Hepatocyte (in vitro differentiated cells): Measurements from ENCODE around the gene SLIT1. TPM values are rescaled to one million over a fixed set of nuclear protein-coding genes. Genes with fewer than 3 reads are reported as not detected.

Source experiments
- DNase-seq: peaks from one replicate; pipeline ENCODE4 v3.0.0-alpha.2; 2016; ENCODE audit warnings: low spot score
- H2AFZ ChIP-seq: fragments of 200-600 bp; sonication (generic); 2 replicates; pipeline ENCODE4 v1.6.0; 2016; ENCODE audit warnings: antibody characterized with exemption, mild to moderate bottlenecking
- H3K27ac ChIP-seq: fragments of 200-600 bp; sonication (generic); 2 replicates; pipeline ENCODE4 v1.5.1; 2016; ENCODE audit warnings: mild to moderate bottlenecking
- H3K27me3 ChIP-seq: fragments of 200-600 bp; sonication (generic); 2 replicates; pipeline ENCODE4 v1.6.1; 2016
- H3K36me3 ChIP-seq: fragments of 200-600 bp; sonication (generic); replicated peaks from 2 replicates; pipeline ENCODE4 v1.5.1; 2016; ENCODE audit warnings: low read depth; ENCODE audit not compliant: insufficient read depth
- H3K4me1 ChIP-seq: fragments of 200-600 bp; sonication (generic); 2 replicates; pipeline ENCODE4 v1.5.1; 2016; ENCODE audit warnings: mild to moderate bottlenecking, moderate library complexity; ENCODE audit not compliant: insufficient read depth
- H3K4me2 ChIP-seq: fragments of 200-600 bp; sonication (generic); 2 replicates; pipeline ENCODE4 v1.6.0; 2016
- H3K4me3 ChIP-seq: fragments of 200-600 bp; sonication (generic); 2 replicates; pipeline ENCODE4 v1.5.1; 2016; ENCODE audit warnings: mild to moderate bottlenecking
- H3K79me2 ChIP-seq: fragments of 200-600 bp; sonication (generic); 2 replicates; pipeline ENCODE4 v1.6.0; 2017; ENCODE audit warnings: mild to moderate bottlenecking
- H3K9me2 ChIP-seq: fragments of 200-600 bp; sonication (generic); replicated peaks from 2 replicates; pipeline ENCODE4 v1.6.0; 2017; ENCODE audit warnings: mild to moderate bottlenecking; ENCODE audit not compliant: insufficient read depth
- H3K9me3 ChIP-seq: fragments of 200-600 bp; sonication (generic); 2 replicates; pipeline ENCODE4 v1.5.1; 2016; ENCODE audit warnings: low read depth, mild to moderate bottlenecking
- H4K20me1 ChIP-seq: fragments of 200-600 bp; sonication (generic); 2 replicates; pipeline ENCODE4 v1.6.0; 2016; ENCODE audit warnings: mild to moderate bottlenecking; ENCODE audit not compliant: insufficient read depth, poor library complexity, severe bottlenecking
- CTCF ChIP-seq: fragments of 200-600 bp; sonication (generic); IDR thresholded peaks from 2 replicates; pipeline ENCODE4 v1.5.1; 2016; ENCODE audit warnings: antibody characterized with exemption, mild to moderate bottlenecking; ENCODE audit not compliant: poor library complexity
- EZH2 ChIP-seq: fragments of 200-600 bp; sonication (generic); IDR thresholded peaks from 2 replicates; pipeline ENCODE4 v1.6.1; 2016; ENCODE audit warnings: antibody characterized with exemption, mild to moderate bottlenecking, borderline replicate concordance
- EZH2phosphoT487 ChIP-seq: fragments of 200-600 bp; sonication (generic); IDR thresholded peaks from one replicate; pipeline ENCODE4 v1.6.1; 2018; ENCODE audit warnings: antibody characterized with exemption, mild to moderate bottlenecking, low read depth, moderate library complexity; ENCODE audit not compliant: unreplicated experiment, severe bottlenecking
- WGBS: methylation state at CpG from one replicate; pipeline ENCODE4 v1.1.6; 2016; ENCODE audit warnings: low lambda C conversion rate; ENCODE audit errors: missing lambda C conversion rate; 5-methylcytosine and 5-hydroxymethylcytosine counted together
- polyA plus RNA-seq: library from polyadenylated mRNA; unstranded; fragments of >200 nt; fragmentation: Nextera tagmentation; extraction: Ambion mirVana; gene quantifications from 2 replicates; pipeline ENCODE4 v1.2.1, GENCODE V29; 2016
- total RNA-seq: library from RNA; depleted of rRNA; stranded (reverse); fragments of >200 nt; gene quantifications from 2 replicates; pipeline ENCODE4 v1.2.3, GENCODE V29; 2014

The SLIT1 gene
- total and polyA plus RNA-seq, 2 experiments from 2014 or later, result 0.47 to 0.65 TPM

GRCh38 chr10:97200616-97201015, 14.9 kb upstream of the SLIT1 start:
- Histone ChIP-seq H2AFZ (no peak overlapping the region), H3K4me2 (no peak overlapping the region), H3K36me3 (no peaks in the 10 kb centered on the region), H3K9me3 (no peaks in the 10 kb centered on the region), H4K20me1 (no peaks in the 10 kb centered on the region), H3K27ac (no peak overlapping the region), H3K4me1 (no peaks in the 10 kb centered on the region), H3K79me2 (no peaks in the 10 kb centered on the region), H3K9me2 (no peaks in the 10 kb centered on the region), H3K27me3 (peaks cover 26% of the 10 kb centered on the region), H3K4me3 (no peak overlapping the region)
- TF ChIP-seq EZH2phosphoT487 (no peak), CTCF (no peak), EZH2 (no peak)
- no peak for DNase-seq
- 90% methylated on average over 6 of the region's 6 CpGs for WGBS

- no peaks in the 10 kb centered on the region for H3K9me2 ChIP-seq
- TF ChIP-seq CTCF, result no peak
- no peak for TF ChIP-seq EZH2phosphoT487
- no peak for TF ChIP-seq EZH2
- H3K36me3 ChIP-seq, result no peaks in the 10 kb centered on the region
- no peaks in the 10 kb centered on the region for H4K20me1 ChIP-seq
- H3K27ac ChIP-seq, result no peak overlapping the region
- H3K79me2 ChIP-seq, result no peaks in the 10 kb centered on the region
- H3K4me2 ChIP-seq, result no peak overlapping the region
- WGBS, result 80% methylated on average over 3 of the region's 3 CpGs
- H2AFZ ChIP-seq, result no peak overlapping the region
- H3K4me3 ChIP-seq, result no peak overlapping the region
- no peaks in the 10 kb centered on the region for H3K9me3 ChIP-seq
- no peaks in the 10 kb centered on the region for H3K4me1 ChIP-seq
- H3K27me3 ChIP-seq, result peaks cover 32% of the 10 kb centered on the region
- DNase-seq, result no peak
Measured at GRCh38 chr10:97199152-97199551, 13.4 kb upstream of the SLIT1 start.

GRCh38 chr10:97197030-97197500, 11.3 kb upstream of the SLIT1 start:
- TF ChIP-seq CTCF, result no peak
- no peak for TF ChIP-seq EZH2
- TF ChIP-seq EZH2phosphoT487, result no peak
- peaks cover 32% of the 10 kb centered on the region for H3K27me3 ChIP-seq
- H3K4me2 ChIP-seq, result no peak overlapping the region
- no peaks in the 10 kb centered on the region for H4K20me1 ChIP-seq
- H3K4me3 ChIP-seq, result no peak overlapping the region
- no peaks in the 10 kb centered on the region for H3K9me2 ChIP-seq
- no peak overlapping the region for H2AFZ ChIP-seq
- no peak for DNase-seq
- no peaks in the 10 kb centered on the region for H3K9me3 ChIP-seq
- whole genome bisulfite sequencing, result 38% methylated on average over 7 of the region's 7 CpGs
- no peaks in the 10 kb centered on the region for H3K4me1 ChIP-seq
- H3K27ac ChIP-seq, result no peak overlapping the region
- no peaks in the 10 kb centered on the region for H3K36me3 ChIP-seq
- H3K79me2 ChIP-seq, result no peaks in the 10 kb centered on the region
